HG02759 (cell line): ENCODE data around the gene CGNL1.
A peak's percentile ranks its signal among the peaks of the same experiment; 100 is the strongest.

Experiments used
- ATAC-seq: cut with Tn5 transposase; IDR thresholded peaks from one replicate; pipeline ENCODE4 v1.9.1; 2021; ENCODE audit warnings: mild to moderate bottlenecking, moderate library complexity; ENCODE audit not compliant: unreplicated experiment

CGNL1 gene

GRCh38 chr15:57562196-57562769 is 186.0 kb downstream of the CGNL1 start:
- no peak for ATAC-seq

- ATAC-seq = no peak
Measured at GRCh38 chr15:57563416-57563815, 187.1 kb downstream of the CGNL1 start.

DNA sequence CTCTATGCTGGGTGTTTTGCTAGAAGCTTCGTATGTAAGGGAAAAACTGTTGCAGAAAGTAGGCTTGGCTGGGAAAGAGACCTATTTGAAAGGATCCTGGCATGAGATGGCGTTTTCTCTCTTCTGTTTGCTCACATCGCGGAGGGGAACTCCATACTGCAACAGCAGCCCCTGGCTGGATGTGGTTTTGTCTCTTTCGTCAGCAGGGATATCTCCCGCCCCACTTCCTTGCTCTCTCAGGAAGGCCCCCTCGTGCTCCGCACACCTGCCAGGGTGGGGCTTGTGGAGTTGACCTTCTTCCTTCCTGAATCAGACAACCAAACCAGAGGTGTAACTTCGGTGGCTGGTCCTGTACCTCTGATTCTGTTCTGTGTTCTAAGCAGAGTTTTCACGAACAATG is 189.0 kb downstream of the CGNL1 start:
- no peak for ATAC-seq

DNA sequence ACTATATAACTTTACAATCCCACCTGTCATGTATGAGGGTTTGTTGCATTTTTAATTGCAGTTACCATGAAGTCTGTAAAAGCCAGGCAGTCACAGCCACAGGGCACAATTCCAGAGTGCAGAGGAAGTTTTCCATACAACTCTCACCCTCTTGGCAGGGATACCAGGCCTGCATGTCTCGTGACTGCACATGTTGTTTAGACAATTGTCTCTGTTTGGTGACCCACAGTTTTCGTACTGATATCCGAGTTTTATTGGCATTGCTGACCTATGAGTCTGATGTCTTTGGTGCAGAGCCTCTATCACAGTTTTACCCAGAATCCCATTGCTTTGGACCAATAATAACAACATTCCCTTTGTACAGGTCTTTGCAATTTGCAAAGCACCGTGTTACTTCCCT is 190.5 kb downstream of the CGNL1 start:
- ATAC-seq = no peak

DNA sequence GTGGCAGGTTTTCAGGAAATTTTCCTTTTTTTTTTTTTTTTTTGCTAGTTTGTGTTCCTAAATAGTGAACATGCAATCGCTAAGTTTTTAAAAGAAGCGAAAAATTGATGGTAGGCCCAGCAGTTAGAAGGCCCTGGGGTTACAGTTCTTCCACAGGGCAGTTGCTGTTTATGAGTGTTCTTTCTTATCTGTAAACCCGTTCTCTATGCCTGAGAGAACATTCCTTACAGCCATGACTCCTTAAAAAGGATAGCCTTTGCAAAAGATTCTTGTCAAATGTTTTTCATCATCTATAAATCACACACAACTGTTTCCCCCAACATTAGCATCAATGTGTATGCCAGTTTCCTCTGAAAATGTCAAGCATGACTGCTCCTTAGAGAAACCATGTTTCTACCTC is 191.6 kb downstream of the CGNL1 start:
- no peak for ATAC-seq

GRCh38 chr15:57568299-57568698 is 192.0 kb downstream of the CGNL1 start:
- ATAC-seq = no peak

DNA sequence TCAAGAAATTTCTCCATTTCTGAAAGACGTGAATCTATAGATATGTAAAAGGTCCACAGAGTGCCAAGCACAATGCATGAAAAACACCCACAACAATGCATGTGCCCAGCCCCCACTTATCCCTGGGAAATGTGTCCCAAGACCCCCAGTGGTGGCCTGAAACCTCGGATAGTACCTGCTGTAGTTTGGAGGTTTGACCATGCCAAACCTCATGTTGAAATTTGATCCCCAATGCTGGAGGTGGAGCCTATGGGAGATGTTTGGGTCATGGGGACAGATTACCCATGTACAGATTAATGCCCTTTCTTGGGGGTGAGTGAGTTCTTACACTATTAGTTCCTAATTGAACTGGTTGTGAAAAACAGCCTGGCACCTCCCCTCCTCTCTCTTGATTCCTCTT is 194.0 kb downstream of the CGNL1 start:
- no peak for ATAC-seq

- ATAC-seq = no peak
Measured at GRCh38 chr15:57570994-57571393, 194.7 kb downstream of the CGNL1 start.

DNA sequence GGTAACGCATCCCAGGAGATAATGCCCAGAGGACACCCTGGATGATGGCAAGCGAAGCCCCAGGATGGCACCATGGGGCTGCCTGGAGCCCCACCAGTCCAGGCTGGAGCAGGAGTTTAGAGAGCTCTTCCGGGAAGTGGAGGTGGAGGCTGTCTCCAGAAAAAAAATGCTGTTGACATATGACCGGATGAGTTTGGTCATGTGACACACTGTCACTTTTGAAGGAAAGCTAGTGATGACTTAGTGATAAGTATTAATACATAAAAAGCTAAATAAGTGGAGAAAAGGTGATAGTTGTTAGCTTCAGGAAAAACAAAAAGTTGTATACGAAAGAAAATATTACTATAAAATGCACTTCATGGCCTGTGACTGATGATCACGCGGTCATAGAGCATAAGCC is 195.4 kb downstream of the CGNL1 start:
- no peak for ATAC-seq

DNA sequence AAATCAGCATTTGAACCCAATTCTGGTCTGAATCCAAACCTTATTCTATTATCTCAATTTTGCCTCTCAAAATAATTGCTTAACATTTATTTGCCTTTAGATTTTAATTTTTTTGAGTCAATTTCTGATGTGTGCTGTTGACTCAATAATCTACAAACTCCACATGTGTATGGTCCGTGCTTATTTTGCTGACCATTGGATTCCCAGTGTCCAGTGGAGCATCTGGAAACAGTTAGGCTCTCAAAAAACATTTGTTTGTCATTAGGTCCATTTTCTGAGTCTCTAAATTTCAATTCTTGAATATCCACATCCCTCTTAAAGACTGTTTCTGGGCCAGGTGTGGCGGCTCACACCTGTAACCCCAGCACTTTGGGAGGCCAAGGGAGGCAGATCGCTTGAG is 196.2 kb downstream of the CGNL1 start:
- ATAC-seq = no peak

DNA sequence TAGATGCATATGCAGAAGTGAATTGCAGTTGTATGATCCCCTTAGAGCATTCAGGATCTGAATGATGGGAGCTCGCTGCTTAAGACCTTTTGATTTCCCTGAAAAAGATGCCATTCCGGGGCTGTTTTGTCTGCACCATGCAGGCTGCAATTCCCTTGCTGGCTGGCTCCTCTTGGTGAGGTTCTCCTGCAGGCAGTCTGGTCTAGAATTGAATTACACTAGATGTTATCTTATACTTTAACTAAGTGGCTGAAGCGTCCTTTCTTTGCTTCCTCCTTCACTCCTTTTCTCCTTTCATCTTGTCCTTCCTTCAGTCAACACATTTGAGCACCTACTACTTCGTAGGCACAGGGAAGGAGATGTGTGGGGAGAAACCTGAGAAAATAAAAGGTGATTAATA is 196.8 kb downstream of the CGNL1 start:
- ATAC-seq = no peak

DNA sequence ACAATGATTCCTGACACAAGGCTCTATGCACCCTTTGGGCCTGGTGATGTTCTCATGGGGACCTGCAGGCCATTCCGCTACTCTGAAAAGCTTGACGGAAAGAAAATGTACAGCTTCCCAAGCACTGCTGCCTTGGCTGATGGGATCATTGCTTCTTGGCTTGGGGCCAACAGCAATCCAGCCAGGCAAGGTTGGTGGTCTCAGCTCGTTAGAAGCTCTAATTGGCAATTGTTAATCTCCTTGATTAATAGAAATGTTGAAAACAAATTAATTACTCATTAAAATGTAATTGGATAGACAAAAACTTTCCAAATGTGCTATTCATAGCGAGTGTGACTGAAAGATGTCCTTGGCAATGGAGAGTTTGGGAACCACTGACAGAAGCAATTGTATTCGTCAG is 199.1 kb downstream of the CGNL1 start:
- no peak for ATAC-seq

DNA sequence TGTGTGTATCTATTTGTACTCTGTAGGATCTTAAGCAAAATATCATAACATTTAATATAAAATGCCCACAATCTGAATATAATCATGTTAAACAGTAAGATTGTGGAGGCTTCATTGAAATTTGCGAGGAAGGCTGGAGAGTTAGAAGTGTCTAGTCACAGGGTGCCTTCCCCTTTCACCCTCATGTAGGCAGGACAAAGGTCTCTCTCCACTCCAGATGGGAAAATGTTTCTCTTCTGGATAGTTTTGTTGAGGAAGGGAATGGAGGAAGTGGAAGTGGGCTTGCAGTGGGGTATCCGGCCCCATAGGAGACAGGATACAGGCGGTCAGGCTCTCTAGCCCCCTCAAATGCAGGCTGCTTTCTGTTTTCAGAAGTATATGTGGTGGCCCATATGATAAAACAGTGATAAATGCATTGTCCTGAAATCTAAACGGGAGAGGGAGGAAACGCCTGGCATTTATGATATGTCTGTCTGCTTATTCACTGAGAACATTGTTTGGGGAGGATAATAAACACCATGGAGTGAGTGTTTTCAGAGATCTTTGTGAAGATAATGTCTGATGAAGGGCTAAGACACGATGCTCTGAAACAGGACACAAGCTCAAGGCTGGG is 202.1 kb downstream of the CGNL1 start:
- no peak for ATAC-seq

- ATAC-seq = no peak
Measured at GRCh38 chr15:57580428-57580827, 204.1 kb downstream of the CGNL1 start.

DNA sequence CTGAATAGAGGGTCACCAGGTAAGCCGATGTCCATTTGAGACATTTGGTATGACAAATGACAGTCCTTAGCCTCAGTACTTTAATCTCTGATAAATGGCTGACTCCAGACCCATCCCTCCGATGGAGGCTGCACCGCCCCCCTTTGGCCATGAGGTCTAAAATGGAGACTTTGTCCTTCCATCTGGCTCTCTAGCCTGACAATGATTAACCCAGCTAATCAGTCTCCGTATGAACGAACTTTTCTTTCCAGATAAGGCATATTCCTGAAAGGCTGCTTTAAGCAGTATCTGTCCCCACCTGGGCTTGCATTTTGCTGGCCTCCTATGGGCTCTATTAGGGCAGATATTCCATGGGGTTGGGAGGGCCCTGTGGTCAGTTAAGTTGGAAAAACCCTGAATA is 204.6 kb downstream of the CGNL1 start:
- ATAC-seq = no peak

GRCh38 chr15:57582090-57582489 is 205.8 kb downstream of the CGNL1 start:
- ATAC-seq = no peak

DNA sequence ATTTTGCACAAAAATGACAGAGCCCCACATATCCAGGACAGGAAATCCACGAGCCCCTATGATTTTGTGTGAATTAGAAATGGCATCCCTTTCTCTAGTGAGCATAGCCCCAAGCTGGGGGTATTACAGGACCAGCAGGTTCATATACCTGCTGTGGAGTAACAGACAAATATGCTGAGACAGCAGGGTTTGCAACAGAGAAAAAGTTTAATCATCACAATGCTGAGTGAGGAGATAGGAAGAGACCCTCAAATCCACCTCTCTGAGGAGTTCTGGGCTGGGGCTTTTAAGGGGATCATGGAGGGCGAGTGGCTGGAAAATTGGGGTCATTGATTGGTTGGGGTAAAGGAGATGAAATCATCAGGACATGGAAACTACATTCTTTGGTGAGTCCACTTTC is 207.0 kb downstream of the CGNL1 start:
- no peak for ATAC-seq

GRCh38 chr15:57583720-57584119 is 207.4 kb downstream of the CGNL1 start:
- ATAC-seq = no peak

GRCh38 chr15:57586661-57587424 is 210.5 kb downstream of the CGNL1 start:
- peak; percentile 61 for ATAC-seq

- no peak for ATAC-seq
Measured at GRCh38 chr15:57589281-57589680, 213.0 kb downstream of the CGNL1 start.

DNA sequence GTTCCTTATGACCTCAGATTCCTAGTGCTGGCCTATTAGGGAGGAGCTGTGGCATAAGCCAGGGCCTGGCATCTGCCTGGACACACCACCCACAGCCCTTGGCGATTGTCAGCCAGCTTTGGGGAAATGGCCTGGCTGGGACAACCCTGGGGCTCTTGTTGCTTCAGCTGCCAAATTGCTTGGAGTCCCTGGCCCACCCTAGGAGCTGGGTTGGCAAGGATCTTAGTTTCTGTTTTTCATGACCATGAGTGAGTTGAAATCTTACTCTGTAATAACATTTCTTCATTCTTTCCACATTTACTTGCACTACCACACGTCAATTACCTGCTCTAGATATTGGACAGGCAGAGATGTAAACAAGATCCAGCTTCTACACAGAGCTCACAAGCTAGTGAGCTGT is 213.4 kb downstream of the CGNL1 start:
- no peak for ATAC-seq

GRCh38 chr15:57591237-57591821 is 215.0 kb downstream of the CGNL1 start:
- ATAC-seq = no peak
